ENCODE results near the gene DNALI1.

DNA sequence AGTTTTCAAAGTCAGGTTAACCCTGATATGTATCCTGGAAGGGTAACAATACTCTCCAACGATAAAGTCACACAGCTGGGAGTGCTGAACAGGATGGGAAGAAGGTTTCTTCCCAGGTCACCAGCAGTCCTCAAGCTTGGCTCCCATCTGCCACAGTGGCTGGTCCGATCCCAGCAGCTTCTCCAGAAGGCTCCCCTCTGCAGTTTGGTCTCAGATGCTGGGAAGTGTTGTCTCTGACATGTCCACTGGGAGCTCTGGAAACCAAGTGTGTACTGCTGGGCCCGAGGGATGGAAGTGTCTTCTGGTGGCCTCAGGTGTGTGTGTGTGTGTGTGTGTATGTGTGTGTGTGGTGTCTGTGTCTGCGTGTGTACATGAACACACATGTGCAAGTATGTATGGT is 55.4 kb downstream of the DNALI1 start:
- TF ChIP-seq POLR2AphosphoS5 (IDR thresholded peaks at IDR 0.05; ENCODE audit: low read depth, low read length), result no peak
- TF ChIP-seq, protein P1, sequence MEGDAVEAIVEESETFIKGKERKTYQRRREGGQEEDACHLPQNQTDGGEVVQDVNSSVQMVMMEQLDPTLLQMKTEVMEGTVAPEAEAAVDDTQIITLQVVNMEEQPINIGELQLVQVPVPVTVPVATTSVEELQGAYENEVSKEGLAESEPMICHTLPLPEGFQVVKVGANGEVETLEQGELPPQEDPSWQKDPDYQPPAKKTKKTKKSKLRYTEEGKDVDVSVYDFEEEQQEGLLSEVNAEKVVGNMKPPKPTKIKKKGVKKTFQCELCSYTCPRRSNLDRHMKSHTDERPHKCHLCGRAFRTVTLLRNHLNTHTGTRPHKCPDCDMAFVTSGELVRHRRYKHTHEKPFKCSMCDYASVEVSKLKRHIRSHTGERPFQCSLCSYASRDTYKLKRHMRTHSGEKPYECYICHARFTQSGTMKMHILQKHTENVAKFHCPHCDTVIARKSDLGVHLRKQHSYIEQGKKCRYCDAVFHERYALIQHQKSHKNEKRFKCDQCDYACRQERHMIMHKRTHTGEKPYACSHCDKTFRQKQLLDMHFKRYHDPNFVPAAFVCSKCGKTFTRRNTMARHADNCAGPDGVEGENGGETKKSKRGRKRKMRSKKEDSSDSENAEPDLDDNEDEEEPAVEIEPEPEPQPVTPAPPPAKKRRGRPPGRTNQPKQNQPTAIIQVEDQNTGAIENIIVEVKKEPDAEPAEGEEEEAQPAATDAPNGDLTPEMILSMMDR (IDR thresholded peaks at IDR 0.05), result no peak
- no peak for TF ChIP-seq REST (IDR thresholded peaks at IDR 0.05; ENCODE audit: insufficient read depth in 1 of 2, low read depth in 2 of 2, low read length in 1 of 2)
- no peak for TF ChIP-seq TCF7L2 (IDR thresholded peaks at IDR 0.05; ENCODE audit: low read depth, low read length)
- no peak for TF ChIP-seq SIN3A (IDR thresholded peaks at IDR 0.05; ENCODE audit: borderline replicate concordance, insufficient read depth, low read depth, low read length)

Data from Panc1 (cell line).